ENCODE data around the gene CCDC192. TPM values are rescaled to one million over a fixed set of nuclear protein-coding genes. Genes with fewer than 3 reads are reported as not detected.
"Not testable (repeated sequence)": the region's sequence is repeated elsewhere in the genome, so short reads cannot be mapped to it uniquely, and the experiment has no call there.

Gene CCDC192
- polyA plus RNA-seq, 2 of the 4 experiments (the other 2 are of a cell fraction), result not detected

- ChIA-PET CTCF (no interaction called here), POLR2A (no interaction called here)
- DNase-seq (ENCODE audit: low read depth in 1 of 2, low spot score in 1 of 2), result no peak
- Histone ChIP-seq H3K4me3 (no peak overlapping the region), H3K4me1 (no peaks in the 10 kb centered on the region), H3K27ac (no peak overlapping the region), H3K9me3 (no peaks in the 10 kb centered on the region), H3K4me2 (no peak overlapping the region)
- no peak for ATAC-seq
- 41% methylated on average over 2 of the region's 2 CpGs for WGBS (ENCODE audit: missing lambda C conversion rate)
- TF ChIP-seq ZNF302 (CRISPR knock-in tag; IDR thresholded peaks at IDR 0.05), result no peak
- no peak for TF ChIP-seq FOSL2 (IDR thresholded peaks at IDR 0.05)
- TF ChIP-seq FOSL2 (CRISPR knock-in tag; IDR thresholded peaks at IDR 0.05), result no peak
- FAIRE-seq, result no peak
Observed at GRCh38 chr5:127774221-127774620, 71.0 kb downstream of the CCDC192 start.

GRCh38 chr5:127776477-127776876 lies 73.3 kb downstream of the CCDC192 start:
- no peak overlapping the region for H3K27ac ChIP-seq
- no peak for TF ChIP-seq ZFP36 (IDR thresholded peaks at IDR 0.05; ENCODE audit: borderline replicate concordance, partially characterized antibody)
- no peak for TF ChIP-seq JUN (IDR thresholded peaks at IDR 0.05)
- no peak for TF ChIP-seq PBX3 (IDR thresholded peaks at IDR 0.05)
- no peak for TF ChIP-seq MAZ (IDR thresholded peaks at IDR 0.05; ENCODE audit: borderline replicate concordance, low read depth, low read length)
- no peak for TF ChIP-seq GATA3 (IDR thresholded peaks at IDR 0.05; ENCODE audit: borderline replicate concordance)
- TF ChIP-seq ATOH8 (CRISPR knock-in tag; IDR thresholded peaks at IDR 0.05; ENCODE audit: low read depth), result no peak
- TF ChIP-seq NR3C1 (IDR thresholded peaks at IDR 0.05), result no peak
- H3K4me1 ChIP-seq, result no peaks in the 10 kb centered on the region
- DNase-seq (ENCODE audit: low read depth in 1 of 2, low spot score in 1 of 2) (no peak), ATAC-seq (no peak), FAIRE-seq (no peak)
- H3K4me3 ChIP-seq, result no peak overlapping the region
- ChIA-PET CTCF (interaction anchor here (0.8 to 1.0 kb wide), 2 partner anchors 20 to 33 kb away, joined by 3 read pairs; no protein-coding TSS in a partner anchor), POLR2A (no interaction called here)
- H3K9me3 ChIP-seq, result no peaks in the 10 kb centered on the region; the same call in 2 of the 3 replicates
- no peak overlapping the region for H3K4me2 ChIP-seq
- 93% methylated on average over 4 of the region's 4 CpGs for WGBS (ENCODE audit: missing lambda C conversion rate)

- H3K4me2 ChIP-seq, result no peak overlapping the region
- no peak for ATAC-seq
- H3K4me3 ChIP-seq, result no peak overlapping the region
- no peak for DNase-seq (ENCODE audit: low read depth in 1 of 2, low spot score in 1 of 2)
- H3K9me3 ChIP-seq, result no peaks in the 10 kb centered on the region; the same call in 2 of the 3 replicates
- H3K4me1 ChIP-seq, result no peaks in the 10 kb centered on the region
- FAIRE-seq, result no peak
- POLR2A ChIA-PET, result no interaction called here
- TF ChIP-seq KDM1A (IDR thresholded peaks at IDR 0.05; ENCODE audit: low read depth) (no peak), NPAS2 (CRISPR knock-in tag; IDR thresholded peaks at IDR 0.05; ENCODE audit: borderline replicate concordance) (no peak), CHD4 (IDR thresholded peaks at IDR 0.05; ENCODE audit: borderline replicate concordance) (no peak), JUNB (IDR thresholded peaks at IDR 0.05) (no peak)
- CTCF ChIA-PET, result no interaction called here
- H3K27ac ChIP-seq, result no peak overlapping the region
Observed at GRCh38 chr5:127777957-127778356, 74.8 kb downstream of the CCDC192 start.

GRCh38 chr5:127782450-127782849 lies 79.3 kb downstream of the CCDC192 start:
- DNase-seq (ENCODE audit: low read depth in 1 of 2, low spot score in 1 of 2); H3K9me3 ChIP-seq; CTCF ChIA-PET; POLR2A ChIA-PET; H3K27ac ChIP-seq; ATAC-seq; FAIRE-seq; H3K4me3 ChIP-seq; H3K4me2 ChIP-seq; H3K4me1 ChIP-seq: not testable (repeated sequence)
- 76% methylated on average over 2 of the region's 2 CpGs for WGBS (ENCODE audit: missing lambda C conversion rate)

- 67% methylated on average over 6 of the region's 6 CpGs for WGBS (ENCODE audit: missing lambda C conversion rate)
- peak in 1 of 2 experiments; percentile 7 for DNase-seq (ENCODE audit: low read depth in 1 of 2, low spot score in 1 of 2)
- ChIA-PET POLR2A (no interaction called here), CTCF (interaction anchor here (0.7 kb wide), 1 partner anchor 27 kb away, joined by 3 read pairs; no protein-coding TSS in a partner anchor)
- no peak for FAIRE-seq
- H3K4me3 ChIP-seq, result no peak overlapping the region
- no peak for TF ChIP-seq FOSL2 (IDR thresholded peaks at IDR 0.05)
- TF ChIP-seq FOSL2 (CRISPR knock-in tag; IDR thresholded peaks at IDR 0.05), result 0 out of 2 replicates have a peak, but pooled peaks have one; percentile 18
- TF ChIP-seq ZC3H11A (IDR thresholded peaks at IDR 0.05), result no peak
- no peaks in the 10 kb centered on the region for H3K4me1 ChIP-seq
- no peak overlapping the region for H3K27ac ChIP-seq
- ATAC-seq, result no peak
- no peaks in the 10 kb centered on the region for H3K9me3 ChIP-seq
- no peak overlapping the region for H3K4me2 ChIP-seq
Observed at GRCh38 chr5:127785098-127785927, 82.1 kb downstream of the CCDC192 start.
